Liver (tissue), 9 donors: ENCODE results near the gene IRX6. TPM values are rescaled to one million over a fixed set of nuclear protein-coding genes. Genes with fewer than 3 reads are reported as not detected.

ENCODE experiments used
- DNase-seq: peaks from one replicate; pipeline ENCODE4 v3.0.0-alpha.2; 2017; ENCODE audit warnings: low spot score
- H3K27ac ChIP-seq, 2 donors: one replicate each; pipeline ENCODE4 v1.7.0; 2013; ENCODE audit warnings: inconsistent platforms in 2 of 2, low read length in 2 of 2, control low read depth in 1 of 2, low read depth in 1 of 2, mild to moderate bottlenecking in 1 of 2
- H3K27me3 ChIP-seq, 4 donors: one replicate each; pipeline versions ENCODE4 v1.6.1 to v1.7.0; 2013; ENCODE audit warnings: low read length in 3 of 4, inconsistent platforms in 1 of 4, mild to moderate bottlenecking in 1 of 4, moderate library complexity in 1 of 4; ENCODE audit not compliant: control insufficient read depth in 4 of 4, insufficient read depth in 4 of 4
- H3K36me3 ChIP-seq, 4 donors: one replicate each; pipeline versions ENCODE4 v1.6.1 to v1.7.0; 2013; ENCODE audit warnings: low read length in 3 of 4, mild to moderate bottlenecking in 3 of 4, low read depth in 1 of 4, moderate library complexity in 1 of 4; ENCODE audit not compliant: control insufficient read depth in 4 of 4, insufficient read depth in 3 of 4
- H3K4me1 ChIP-seq, 4 donors: one replicate each; pipeline versions ENCODE4 v1.6.1 to v1.7.0; 2013; ENCODE audit warnings: low read length in 3 of 4, mild to moderate bottlenecking in 3 of 4, moderate library complexity in 1 of 4; ENCODE audit not compliant: control insufficient read depth in 4 of 4, insufficient read depth in 4 of 4
- H3K4me3 ChIP-seq, 3 donors: one replicate each; pipeline versions ENCODE4 v1.6.1 to v1.7.0; 2013; ENCODE audit warnings: low read length in 3 of 3, control low read depth in 1 of 3, low read depth in 1 of 3, mild to moderate bottlenecking in 1 of 3
- H3K9ac ChIP-seq, 2 donors: one replicate each; pipeline ENCODE4 v1.7.0; 2013; ENCODE audit warnings: low read length in 2 of 2, mild to moderate bottlenecking in 2 of 2, moderate library complexity in 2 of 2, control low read depth in 1 of 2, low read depth in 1 of 2
- H3K9me3 ChIP-seq, 4 donors: one replicate each; pipeline versions ENCODE4 v1.6.1 to v1.7.0; 2013; ENCODE audit warnings: low read length in 3 of 4; ENCODE audit not compliant: control insufficient read depth in 4 of 4
- ATF3 ChIP-seq: IDR thresholded peaks from 2 replicates; pipeline ENCODE4 v1.6.1; 2016; ENCODE audit warnings: antibody characterized with exemption
- CTCF ChIP-seq: fragments of 150-350 bp; IDR thresholded peaks from 2 replicates; pipeline ENCODE4 v1.5.1; 2017; ENCODE audit warnings: improper control_type of control experiment, low read depth, low read length; ENCODE audit not compliant: missing input control
- EGR1 ChIP-seq, 2 donors: IDR thresholded peaks; 2 replicates each; pipeline ENCODE4 v1.6.1; 2016 to 2018; ENCODE audit warnings: antibody characterized with exemption in 2 of 2, low read depth in 2 of 2
- FOXA2 ChIP-seq: IDR thresholded peaks from 2 replicates; pipeline ENCODE4 v1.6.1; 2016; ENCODE audit warnings: antibody characterized with exemption
- GABPA ChIP-seq, 2 donors: IDR thresholded peaks in 1 of 2; conservative IDR thresholded peaks in 1 of 2; 2 replicates each; pipeline ENCODE4 v1.6.1; 2016; ENCODE audit warnings: antibody characterized with exemption in 2 of 2, mild to moderate bottlenecking in 1 of 2, moderate library complexity in 1 of 2
- HNF4A ChIP-seq, 2 donors: conservative IDR thresholded peaks; 2 replicates each; pipeline ENCODE4 v1.6.1; 2016; ENCODE audit warnings: antibody characterized with exemption in 2 of 2, mild to moderate bottlenecking in 2 of 2
- JUND ChIP-seq, 2 donors: IDR thresholded peaks; 2 replicates each; pipeline ENCODE4 v1.6.1; 2016; ENCODE audit warnings: antibody characterized with exemption in 2 of 2
- NR2F2 ChIP-seq: IDR thresholded peaks from 2 replicates; pipeline ENCODE4 v1.6.1; 2016; ENCODE audit warnings: antibody characterized with exemption
- RAD21 ChIP-seq, 2 donors: IDR thresholded peaks; 2 replicates each; pipeline ENCODE4 v1.6.1; 2016; ENCODE audit warnings: antibody characterized with exemption in 2 of 2, mild to moderate bottlenecking in 2 of 2
- REST ChIP-seq: IDR thresholded peaks from 2 replicates; pipeline ENCODE4 v1.6.1; 2016; ENCODE audit warnings: antibody characterized with exemption, mild to moderate bottlenecking
- RXRA ChIP-seq, 2 donors: IDR thresholded peaks; 2 replicates each; pipeline ENCODE4 v1.6.1; 2017 to 2018; ENCODE audit warnings: antibody characterized with exemption in 2 of 2, mild to moderate bottlenecking in 1 of 2
- SP1 ChIP-seq: IDR thresholded peaks from 2 replicates; pipeline ENCODE4 v1.6.1; 2018; ENCODE audit warnings: antibody characterized with exemption, mild to moderate bottlenecking
- TAF1 ChIP-seq: conservative IDR thresholded peaks from 2 replicates; pipeline ENCODE4 v1.6.1; 2016; ENCODE audit warnings: antibody characterized with exemption, mild to moderate bottlenecking
- YY1 ChIP-seq: IDR thresholded peaks from 2 replicates; pipeline ENCODE4 v1.6.1; 2016; ENCODE audit warnings: antibody characterized with exemption, mild to moderate bottlenecking
- ZBTB33 ChIP-seq: IDR thresholded peaks from 2 replicates; pipeline ENCODE4 v1.6.1; 2016; ENCODE audit warnings: antibody characterized with exemption
- WGBS: extraction: QIAGEN DNeasy Blood & Tissue Kit; methylation state at CpG from one replicate; pipeline ENCODE4 v1.1.7; 2013; 5-methylcytosine and 5-hydroxymethylcytosine counted together
- polyA plus RNA-seq, 2 donors: library from polyadenylated mRNA; stranded (reverse) in 1 of 2; unstranded in 1 of 2; fragments of 200-250 nt in 1 of 2; fragments of >200 nt in 1 of 2; fragmentation: Nextera tagmentation in 1 of 2; extraction: Ambion mirVana in 1 of 2; gene quantifications; one replicate each; pipeline versions ENCODE4 v1.2.1 to v1.2.3, GENCODE V29; 2013 to 2015
- total RNA-seq, 2 donors: library from RNA; depleted of rRNA; stranded (reverse); fragments of >200 nt; gene quantifications; one replicate each; pipeline ENCODE4 v1.2.3, GENCODE V29; 2014
- donor health status: healthy.
- donor health status: healthy.
- donor health status: healthy.
- donor health status: healthy.
- donor health status: healthy.

The IRX6 gene
- total and polyA plus RNA-seq, 4 donors, result not detected

- no peaks in the 10 kb centered on the region for H3K9me3 ChIP-seq
- H3K9ac ChIP-seq, result no peak overlapping the region
- no peak overlapping the region for H3K4me3 ChIP-seq
- no peak overlapping the region for H3K27ac ChIP-seq
- H3K27me3 ChIP-seq, result peaks cover 0 to 3% (median 0%) of the 10 kb centered on the region in 4 donors
- TF ChIP-seq REST, result no peak
- no peak for TF ChIP-seq YY1
- no peak for TF ChIP-seq GABPA (IDR thresholded peaks at IDR 0.05 in 1 of 2, conservative IDR thresholded peaks at IDR 0.05 in 1 of 2)
- TF ChIP-seq TAF1, result no peak
- TF ChIP-seq RXRA (IDR thresholded peaks at IDR 0.05), result no peak
- TF ChIP-seq RAD21 (IDR thresholded peaks at IDR 0.05), result no peak
- TF ChIP-seq HNF4A (conservative IDR thresholded peaks at IDR 0.05), result no peak
- TF ChIP-seq EGR1 (IDR thresholded peaks at IDR 0.05; ENCODE audit: low read depth in 2 of 2), result no peak
- TF ChIP-seq SP1, result no peak
- TF ChIP-seq NR2F2, result no peak
- TF ChIP-seq FOXA2, result no peak
- TF ChIP-seq ATF3, result no peak
- no peak for TF ChIP-seq JUND (IDR thresholded peaks at IDR 0.05)
- no peak for TF ChIP-seq CTCF
- no peak for DNase-seq
- no peaks in the 10 kb centered on the region for H3K4me1 ChIP-seq
- no peaks in the 10 kb centered on the region for H3K36me3 ChIP-seq
- WGBS, result 84% methylated on average over 2 of the region's 2 CpGs
Measured at GRCh38 chr16:55359946-55360345, 35.9 kb downstream of the IRX6 start.

- Histone ChIP-seq H3K9me3 (no peaks in the 10 kb centered on the region), H3K4me1 (no peaks in the 10 kb centered on the region), H3K4me3 (no peak overlapping the region), H3K27me3 (peaks cover 0 to 5% (median 2%) of the 10 kb centered on the region in 4 donors), H3K27ac (no peak overlapping the region), H3K36me3 (no peaks in the 10 kb centered on the region), H3K9ac (no peak overlapping the region)
- WGBS, result 80% methylated on average over 5 of the region's 5 CpGs
- no peak for DNase-seq
- TF ChIP-seq CTCF, result no peak
- TF ChIP-seq FOXA2, result no peak
- no peak for TF ChIP-seq TAF1
- no peak for TF ChIP-seq EGR1 (IDR thresholded peaks at IDR 0.05; ENCODE audit: low read depth in 2 of 2)
- TF ChIP-seq ATF3, result no peak
- no peak for TF ChIP-seq RXRA (IDR thresholded peaks at IDR 0.05)
- TF ChIP-seq JUND (IDR thresholded peaks at IDR 0.05), result no peak
- TF ChIP-seq SP1, result no peak
- no peak for TF ChIP-seq GABPA (IDR thresholded peaks at IDR 0.05 in 1 of 2, conservative IDR thresholded peaks at IDR 0.05 in 1 of 2)
- no peak for TF ChIP-seq NR2F2
- no peak for TF ChIP-seq ZBTB33
- TF ChIP-seq REST, result no peak
Measured at GRCh38 chr16:55364811-55365210, 40.8 kb downstream of the IRX6 start.
